Measurements from ENCODE around the gene C22orf39.

C22orf39 gene

DNA sequence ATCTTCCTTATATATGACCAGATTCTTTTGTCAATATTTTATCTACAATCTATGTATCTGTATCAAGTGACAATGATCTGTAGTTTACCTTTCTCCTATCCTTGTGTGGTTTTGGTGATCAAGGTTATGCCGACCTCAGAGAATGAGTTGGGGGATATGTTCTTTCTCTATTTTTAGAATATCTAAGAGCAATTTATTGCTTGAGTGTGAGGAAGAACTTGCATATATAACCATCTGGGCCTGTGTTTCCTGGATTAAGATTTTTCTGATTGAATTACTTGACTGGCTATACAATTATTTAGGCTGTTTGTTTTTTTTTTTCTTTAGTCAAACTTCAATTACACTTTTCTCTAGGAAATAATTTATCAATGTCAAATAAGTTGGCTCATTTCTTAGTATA lies 14.0 kb upstream of the C22orf39 start:
- Histone ChIP-seq H3K4me2 (ENCODE audit: low read length) (no peak overlapping the region), H3K9ac (ENCODE audit: low read depth, low read length) (no peak overlapping the region), H3K27me3 (ENCODE audit: control insufficient read depth, insufficient read depth, low read length) (no peaks in the 10 kb centered on the region), H3K4me1 (ENCODE audit: control insufficient read depth, insufficient read depth, low read length) (no peaks in the 10 kb centered on the region), H3K4me3 (ENCODE audit: low read length) (no peak overlapping the region), H3K36me3 (ENCODE audit: insufficient read depth, low read length) (peaks cover 73% of the 10 kb centered on the region), H3K9me3 (replicated peaks; ENCODE audit: low read length) (no peaks in the 10 kb centered on the region)

DNA sequence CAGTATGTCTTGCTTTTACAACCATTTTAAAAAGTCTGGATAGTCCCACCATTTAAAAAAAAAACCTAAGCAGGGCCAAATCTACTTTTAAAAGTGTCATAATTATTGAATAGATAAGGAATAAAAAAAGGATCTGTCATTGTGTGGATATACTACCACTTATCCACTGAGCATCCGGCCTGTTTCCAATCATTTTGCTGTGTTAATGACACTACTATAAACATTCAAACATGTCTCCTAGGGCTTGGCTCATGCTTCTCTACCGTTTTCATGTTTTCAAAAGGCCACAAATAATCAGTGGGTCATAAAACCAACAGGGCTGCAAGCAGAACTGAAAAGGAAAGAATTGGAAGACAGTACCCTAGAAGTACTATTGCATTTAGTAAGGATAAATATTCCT lies 12.5 kb upstream of the C22orf39 start:
- Histone ChIP-seq H3K27me3 (ENCODE audit: control insufficient read depth, insufficient read depth, low read length) (no peaks in the 10 kb centered on the region), H3K36me3 (ENCODE audit: insufficient read depth, low read length) (peaks cover 68% of the 10 kb centered on the region), H3K9me3 (replicated peaks; ENCODE audit: low read length) (no peaks in the 10 kb centered on the region), H3K4me2 (ENCODE audit: low read length) (no peak overlapping the region), H3K9ac (ENCODE audit: low read depth, low read length) (no peak overlapping the region), H3K4me1 (ENCODE audit: control insufficient read depth, insufficient read depth, low read length) (peaks cover 12% of the 10 kb centered on the region), H3K4me3 (ENCODE audit: low read length) (no peak overlapping the region)

- no peaks in the 10 kb centered on the region for H3K27me3 ChIP-seq (ENCODE audit: control insufficient read depth, insufficient read depth, low read length)
- H3K9ac ChIP-seq (ENCODE audit: low read depth, low read length) = no peak overlapping the region
- H3K9me3 ChIP-seq (replicated peaks; ENCODE audit: low read length) = no peaks in the 10 kb centered on the region
- H3K4me2 ChIP-seq (ENCODE audit: low read length) = no peak overlapping the region
- H3K4me1 ChIP-seq (ENCODE audit: control insufficient read depth, insufficient read depth, low read length) = peaks cover 12% of the 10 kb centered on the region
- H3K4me3 ChIP-seq (ENCODE audit: low read length) = no peak overlapping the region
- H3K36me3 ChIP-seq (ENCODE audit: insufficient read depth, low read length) = peaks cover 72% of the 10 kb centered on the region
Observed at GRCh38 chr22:19457828-19458428, 10.4 kb upstream of the C22orf39 start.

DNA sequence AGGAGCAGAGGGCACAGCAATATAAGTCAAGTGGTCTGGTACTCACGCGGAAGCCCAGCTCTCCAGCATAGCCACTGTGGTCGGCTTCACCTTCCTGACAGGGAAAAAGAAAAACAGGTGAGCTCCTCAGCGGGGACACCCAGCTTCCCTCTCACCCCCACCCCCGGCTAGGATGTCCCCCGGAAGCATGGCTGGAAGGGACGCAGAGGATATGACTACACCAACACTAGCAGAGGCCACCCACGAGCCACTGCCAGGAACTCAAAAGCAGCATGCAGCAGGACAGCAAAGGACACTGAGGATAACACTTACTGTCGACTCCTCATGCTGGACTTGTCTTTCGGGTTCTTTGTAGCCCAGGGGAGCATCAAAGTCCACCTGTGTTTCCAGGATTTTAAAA lies 9.0 kb upstream of the C22orf39 start:
- peaks cover 74% of the 10 kb centered on the region for H3K36me3 ChIP-seq (ENCODE audit: insufficient read depth, low read length)

DNA sequence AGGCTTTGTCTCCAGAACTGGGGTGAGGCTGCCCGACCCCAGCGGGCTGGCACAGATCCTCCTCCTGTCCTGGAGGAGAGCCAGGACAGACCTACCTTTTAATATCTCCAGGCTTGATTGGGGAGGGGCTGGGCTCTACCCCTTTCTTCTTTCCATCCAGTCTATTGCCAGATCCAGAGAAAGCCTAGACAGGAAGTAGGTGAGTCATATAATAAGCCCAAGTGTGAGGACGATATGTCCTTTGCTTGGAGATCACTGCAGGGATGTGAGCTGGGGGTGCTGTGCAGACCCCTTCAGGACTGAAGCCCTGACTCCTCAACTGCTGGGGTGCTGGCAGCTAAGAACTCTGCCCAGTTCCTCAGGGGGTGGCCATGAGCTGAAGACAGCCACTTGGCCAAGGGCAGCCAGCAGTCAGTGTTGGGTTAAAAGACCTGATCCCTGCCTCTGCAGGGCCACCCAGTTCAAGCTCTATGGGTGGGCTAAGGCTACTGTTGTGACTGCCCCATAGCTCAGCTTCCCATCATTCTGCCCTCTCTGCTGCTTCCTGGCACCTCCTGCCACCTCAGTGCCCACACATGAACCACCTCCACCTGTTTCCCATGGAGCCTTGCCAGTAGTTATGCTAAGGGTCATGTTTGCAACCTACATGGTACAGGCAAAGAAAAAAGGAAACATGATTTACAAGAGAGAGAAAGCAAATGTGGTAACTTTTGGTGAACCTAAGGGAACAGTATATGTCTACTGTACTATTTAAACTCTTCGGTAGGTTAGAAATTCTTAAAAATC lies 8.3 kb upstream of the C22orf39 start:
- Histone ChIP-seq H3K4me3 (ENCODE audit: low read length) (peak overlapping the region; percentile 42), H3K4me2 (ENCODE audit: low read length) (peak overlapping the region; percentile 58), H3K9me3 (replicated peaks; ENCODE audit: low read length) (no peaks in the 10 kb centered on the region), H3K36me3 (ENCODE audit: insufficient read depth, low read length) (peaks cover 69% of the 10 kb centered on the region), H3K9ac (ENCODE audit: low read depth, low read length) (no peak overlapping the region), H3K4me1 (ENCODE audit: control insufficient read depth, insufficient read depth, low read length) (peaks cover 12% of the 10 kb centered on the region), H3K27me3 (ENCODE audit: control insufficient read depth, insufficient read depth, low read length) (no peaks in the 10 kb centered on the region)

More for the DNA sequence above, 9.0 kb upstream of the C22orf39 start:
- no peaks in the 10 kb centered on the region for H3K9me3 ChIP-seq (replicated peaks; ENCODE audit: low read length)
- H3K4me3 ChIP-seq (ENCODE audit: low read length) = no peak overlapping the region
- H3K27me3 ChIP-seq (ENCODE audit: control insufficient read depth, insufficient read depth, low read length) = no peaks in the 10 kb centered on the region
- no peak overlapping the region for H3K9ac ChIP-seq (ENCODE audit: low read depth, low read length)
- H3K4me1 ChIP-seq (ENCODE audit: control insufficient read depth, insufficient read depth, low read length) = peaks cover 12% of the 10 kb centered on the region
- H3K4me2 ChIP-seq (ENCODE audit: low read length) = no peak overlapping the region

DNA sequence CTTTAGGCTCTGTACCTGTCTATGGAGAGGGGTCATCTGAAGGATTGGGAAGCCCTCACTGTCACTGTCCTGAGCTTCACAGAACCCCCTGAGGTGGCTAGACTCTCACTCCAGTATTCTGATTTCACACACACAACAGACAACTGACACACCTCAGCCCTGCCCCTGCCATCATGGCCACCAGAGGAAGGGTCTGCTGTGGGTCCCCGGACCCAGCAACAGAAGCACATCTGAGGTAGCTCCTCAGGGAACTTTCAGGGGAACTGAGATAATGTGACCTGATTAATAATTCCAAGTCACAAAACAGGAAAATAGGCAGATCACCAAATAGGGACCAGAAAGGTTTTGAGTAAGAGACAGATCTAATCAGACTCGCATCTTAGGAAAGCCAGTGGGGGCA lies 7.5 kb upstream of the C22orf39 start:
- Histone ChIP-seq H3K4me1 (ENCODE audit: control insufficient read depth, insufficient read depth, low read length) (peaks cover 12% of the 10 kb centered on the region), H3K9me3 (replicated peaks; ENCODE audit: low read length) (no peaks in the 10 kb centered on the region), H3K36me3 (ENCODE audit: insufficient read depth, low read length) (peaks cover 68% of the 10 kb centered on the region), H3K4me2 (ENCODE audit: low read length) (no peak overlapping the region), H3K27me3 (ENCODE audit: control insufficient read depth, insufficient read depth, low read length) (no peaks in the 10 kb centered on the region), H3K4me3 (ENCODE audit: low read length) (no peak overlapping the region), H3K9ac (ENCODE audit: low read depth, low read length) (no peak overlapping the region)

GRCh38 chr22:19454156-19454555 lies 6.6 kb upstream of the C22orf39 start:
- Histone ChIP-seq H3K4me1 (ENCODE audit: control insufficient read depth, insufficient read depth, low read length) (peaks cover 12% of the 10 kb centered on the region), H3K9ac (ENCODE audit: low read depth, low read length) (no peak overlapping the region), H3K9me3 (replicated peaks; ENCODE audit: low read length) (no peaks in the 10 kb centered on the region), H3K4me3 (ENCODE audit: low read length) (no peak overlapping the region), H3K36me3 (ENCODE audit: insufficient read depth, low read length) (peaks cover 70% of the 10 kb centered on the region), H3K4me2 (ENCODE audit: low read length) (no peak overlapping the region), H3K27me3 (ENCODE audit: control insufficient read depth, insufficient read depth, low read length) (no peaks in the 10 kb centered on the region)

DNA sequence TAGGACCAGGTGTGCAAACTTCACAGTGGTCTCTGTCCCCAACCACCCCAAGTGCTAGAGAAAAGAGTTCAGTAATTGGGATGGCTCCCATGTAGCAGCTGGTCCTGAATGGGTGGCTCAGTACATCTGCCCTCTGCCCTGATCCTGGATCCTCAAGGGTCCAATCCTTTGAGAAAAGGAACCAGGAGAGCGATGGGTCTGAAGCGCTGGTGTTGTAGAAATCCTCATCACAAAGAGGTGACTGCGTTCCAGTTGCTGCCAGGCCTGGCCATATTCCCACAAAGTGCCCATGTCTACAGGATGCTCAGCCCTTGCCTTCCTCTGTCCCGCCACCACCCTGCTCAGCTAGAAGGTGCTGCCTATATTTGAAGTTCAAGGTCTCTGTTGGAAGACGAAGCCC lies 6.2 kb upstream of the C22orf39 start:
- Histone ChIP-seq H3K4me2 (ENCODE audit: low read length) (no peak overlapping the region), H3K9ac (ENCODE audit: low read depth, low read length) (no peak overlapping the region), H3K36me3 (ENCODE audit: insufficient read depth, low read length) (peaks cover 71% of the 10 kb centered on the region), H3K4me3 (ENCODE audit: low read length) (no peak overlapping the region), H3K4me1 (ENCODE audit: control insufficient read depth, insufficient read depth, low read length) (peaks cover 15% of the 10 kb centered on the region), H3K27me3 (ENCODE audit: control insufficient read depth, insufficient read depth, low read length) (no peaks in the 10 kb centered on the region), H3K9me3 (replicated peaks; ENCODE audit: low read length) (no peaks in the 10 kb centered on the region)

DNA sequence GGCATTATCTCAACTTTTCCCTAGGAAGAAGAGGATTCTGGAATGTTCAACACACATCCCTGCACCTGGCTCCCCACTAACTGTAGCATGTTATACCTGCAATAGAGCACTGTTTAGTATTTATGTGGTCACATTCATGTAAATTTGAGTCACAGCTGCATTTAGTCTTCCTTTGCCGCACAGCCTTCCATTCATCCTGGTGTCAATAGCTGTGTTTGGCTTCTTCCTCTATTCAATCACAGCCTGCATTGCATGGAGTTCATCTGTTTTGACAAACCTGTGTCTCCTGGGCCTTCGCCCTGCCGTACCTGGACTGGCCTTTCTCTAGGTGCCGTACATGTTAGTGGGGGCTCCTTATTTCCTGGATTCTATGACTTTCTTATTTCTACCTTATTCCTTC lies 4.1 kb upstream of the C22orf39 start:
- peaks cover 28% of the 10 kb centered on the region for H3K4me1 ChIP-seq (ENCODE audit: control insufficient read depth, insufficient read depth, low read length)
- H3K27me3 ChIP-seq (ENCODE audit: control insufficient read depth, insufficient read depth, low read length) = no peaks in the 10 kb centered on the region
- peaks cover 57% of the 10 kb centered on the region for H3K36me3 ChIP-seq (ENCODE audit: insufficient read depth, low read length)
- H3K4me3 ChIP-seq (ENCODE audit: low read length) = no peak overlapping the region
- no peak overlapping the region for H3K9ac ChIP-seq (ENCODE audit: low read depth, low read length)
- H3K9me3 ChIP-seq (replicated peaks; ENCODE audit: low read length) = no peaks in the 10 kb centered on the region
- H3K4me2 ChIP-seq (ENCODE audit: low read length) = no peak overlapping the region

DNA sequence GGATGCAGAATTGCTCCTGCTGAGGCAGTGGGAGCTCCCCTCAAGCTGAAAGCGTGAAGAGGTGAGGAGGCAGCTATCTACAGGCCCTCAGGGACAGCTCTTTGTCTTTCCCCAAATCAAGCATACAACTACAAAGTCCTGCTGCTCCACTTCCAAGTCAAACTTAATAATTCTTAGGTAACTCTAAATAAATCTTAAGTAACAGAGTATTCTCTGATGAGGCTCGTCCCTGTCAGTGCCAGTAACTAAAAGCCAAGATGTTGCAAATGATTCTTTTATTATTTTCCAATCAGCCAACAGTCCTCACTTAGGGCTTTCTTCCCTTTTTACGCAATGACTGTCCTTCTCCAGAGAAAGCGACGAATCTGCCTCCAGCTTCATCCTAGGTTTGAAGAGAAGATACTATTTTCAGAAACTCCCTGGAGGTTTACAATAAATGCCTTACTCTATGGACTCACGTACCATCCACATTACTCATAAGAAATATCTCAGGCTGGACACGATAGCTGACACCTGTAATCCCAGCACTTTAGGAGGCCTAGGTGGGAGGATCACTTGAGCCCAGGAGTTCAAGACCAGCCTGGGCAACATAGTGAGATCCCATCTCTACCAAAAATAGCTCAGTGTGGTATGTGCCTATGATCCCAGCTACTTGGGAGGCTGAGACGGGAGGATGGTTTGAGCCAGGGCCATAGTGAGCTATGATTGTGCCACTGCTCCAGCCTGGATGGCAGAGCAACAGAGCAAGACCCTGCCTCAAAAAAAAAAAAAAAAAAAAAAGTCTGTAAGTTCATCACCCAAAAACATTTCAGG lies 3.1 kb upstream of the C22orf39 start:
- peaks cover 24% of the 10 kb centered on the region for H3K4me1 ChIP-seq (ENCODE audit: control insufficient read depth, insufficient read depth, low read length)
- H3K36me3 ChIP-seq (ENCODE audit: insufficient read depth, low read length) = peaks cover 49% of the 10 kb centered on the region

GRCh38 chr22:19449422-19449767 lies 1.9 kb upstream of the C22orf39 start:
- no peak overlapping the region for H3K4me3 ChIP-seq (ENCODE audit: low read length)
- no peak overlapping the region for H3K9ac ChIP-seq (ENCODE audit: low read depth, low read length)
- H3K4me2 ChIP-seq (ENCODE audit: low read length) = no peak overlapping the region
- peaks cover 20% of the 10 kb centered on the region for H3K4me1 ChIP-seq (ENCODE audit: control insufficient read depth, insufficient read depth, low read length)
- no peaks in the 10 kb centered on the region for H3K27me3 ChIP-seq (ENCODE audit: control insufficient read depth, insufficient read depth, low read length)
- H3K9me3 ChIP-seq (replicated peaks; ENCODE audit: low read length) = no peaks in the 10 kb centered on the region
- peaks cover 40% of the 10 kb centered on the region for H3K36me3 ChIP-seq (ENCODE audit: insufficient read depth, low read length)

More for the DNA sequence above, 3.1 kb upstream of the C22orf39 start:
- no peaks in the 10 kb centered on the region for H3K27me3 ChIP-seq (ENCODE audit: control insufficient read depth, insufficient read depth, low read length)
- no peak overlapping the region for H3K9ac ChIP-seq (ENCODE audit: low read depth, low read length)
- H3K4me3 ChIP-seq (ENCODE audit: low read length) = no peak overlapping the region
- no peak overlapping the region for H3K4me2 ChIP-seq (ENCODE audit: low read length)
- H3K9me3 ChIP-seq (replicated peaks; ENCODE audit: low read length) = no peaks in the 10 kb centered on the region
